SK-N-SH (cell line): Measurements from ENCODE around the gene DDX4. TPM values are rescaled to one million over a fixed set of nuclear protein-coding genes. Genes with fewer than 3 reads are reported as not detected.

Source experiments
- CTCF ChIA-PET: fragments of 300-600, 350-600 bp; formaldehyde crosslinking; extraction: SDS; loops from one replicate; lab custom pipeline; 2021; lab: Yijun Ruan, JAX
- POLR2A ChIA-PET: fragments of 350-600 bp; sonication (Branson Sonifier 250); formaldehyde crosslinking; extraction: SDS; loops from one replicate; lab custom pipeline; 2020; ENCODE audit warnings: antibody characterized with exemption, inconsistent platforms; lab: Yijun Ruan, JAX
- DNase-seq: peaks from one replicate; pipeline ENCODE4 v3.0.0; 2012
- H2AFZ ChIP-seq: fragments of 200-600 bp; sonication (generic); 2 replicates; pipeline ENCODE4 v1.8.1; 2016; ENCODE audit warnings: antibody characterized with exemption, mild to moderate bottlenecking, low read depth
- H3F3A ChIP-seq: fragments of 200-600 bp; sonication (generic); replicated peaks from 2 replicates; pipeline ENCODE3; 2016; ENCODE audit warnings: antibody characterized with exemption, mild to moderate bottlenecking; ENCODE audit not compliant: insufficient read depth
- H3K27ac ChIP-seq, 2 experiments: fragments of 200-500 bp in 1 of 2; fragments of 200-600 bp in 1 of 2; sonication (Bioruptor generic) in 1 of 2; sonication (generic), shearing (Covaris generic) in 1 of 2; 2 replicates each; pipeline versions ENCODE4 v1.5.1 to v1.6.1; 2014 to 2016; ENCODE audit warnings: low read depth in 2 of 2, inconsistent platforms in 1 of 2, low read length in 1 of 2, mild to moderate bottlenecking in 1 of 2, mixed read lengths in 1 of 2
- H3K27me3 ChIP-seq: fragments of 200-600 bp; sonication (generic), shearing (Covaris generic); 2 replicates; pipeline ENCODE4 v1.6.1; 2016; ENCODE audit warnings: mixed run types; ENCODE audit not compliant: insufficient read depth
- H3K36me3 ChIP-seq, 2 experiments: fragments of 200-500 bp in 1 of 2; fragments of 200-600 bp in 1 of 2; sonication (Bioruptor generic) in 1 of 2; sonication (generic) in 1 of 2; replicated peaks in 1 of 2; 2 replicates each; pipeline versions ENCODE3 to v1.5.1; 2014 to 2016; ENCODE audit warnings: low read length in 1 of 2, mild to moderate bottlenecking in 1 of 2; ENCODE audit not compliant: insufficient read depth in 2 of 2, control insufficient read depth in 1 of 2
- H3K4me1 ChIP-seq, 2 experiments: fragments of 200-500 bp in 1 of 2; fragments of 200-600 bp in 1 of 2; sonication (Bioruptor generic) in 1 of 2; sonication (generic), shearing (Covaris generic) in 1 of 2; 2 replicates each; pipeline versions ENCODE4 v1.5.1 to v1.6.1; 2014 to 2016; ENCODE audit warnings: low read depth in 1 of 2, low read length in 1 of 2, mixed run types in 1 of 2; ENCODE audit not compliant: insufficient read depth in 2 of 2, control insufficient read depth in 1 of 2
- H3K4me2 ChIP-seq: fragments of 200-600 bp; sonication (generic), shearing (Covaris generic); 2 replicates; pipeline ENCODE4 v1.6.1; 2017; ENCODE audit warnings: mixed run types
- H3K4me3 ChIP-seq, 2 experiments: fragments of 200-500 bp in 1 of 2; fragments of 200-600 bp in 1 of 2; sonication (Bioruptor generic) in 1 of 2; sonication (generic), shearing (Covaris generic) in 1 of 2; 2 replicates each; pipeline versions ENCODE4 v1.5.1 to v1.8.1; 2014 to 2016; ENCODE audit warnings: low read depth in 2 of 2, inconsistent platforms in 1 of 2, low read length in 1 of 2, mild to moderate bottlenecking in 1 of 2, mixed read lengths in 1 of 2, moderate library complexity in 1 of 2
- H3K79me2 ChIP-seq: fragments of 200-600 bp; sonication (generic); 2 replicates; pipeline ENCODE4 v1.8.1; 2017; ENCODE audit warnings: mild to moderate bottlenecking; ENCODE audit not compliant: insufficient read depth
- H3K9ac ChIP-seq: fragments of 200-600 bp; sonication (generic); 2 replicates; pipeline ENCODE4 v1.6.1; 2017; ENCODE audit warnings: mixed run types
- H3K9me2 ChIP-seq: fragments of 200-600 bp; sonication (generic); 2 replicates; pipeline ENCODE4 v1.6.1; 2017; ENCODE audit warnings: mixed run types
- H3K9me3 ChIP-seq: fragments of 200-600 bp; sonication (generic); 2 replicates; pipeline ENCODE4 v1.6.1; 2017; ENCODE audit warnings: mixed run types, mild to moderate bottlenecking, moderate library complexity
- H4K20me1 ChIP-seq: fragments of 200-600 bp; sonication (generic); 2 replicates; pipeline ENCODE4 v1.6.1; 2017; ENCODE audit warnings: mild to moderate bottlenecking, mixed run types; ENCODE audit not compliant: insufficient read depth
- CTCF ChIP-seq: fragments of 200-600 bp; sonication (generic); IDR thresholded peaks from 2 replicates; pipeline ENCODE4 v1.6.1; 2017; ENCODE audit warnings: antibody characterized with exemption, mild to moderate bottlenecking, moderate library complexity
- ELF1 ChIP-seq: IDR thresholded peaks from 2 replicates; pipeline ENCODE4 v1.4.0; 2012
- EP300 ChIP-seq, 2 experiments: IDR thresholded peaks; 2 replicates each; pipeline versions ENCODE4 v1.4.0 to v1.6.1; 2012; ENCODE audit warnings: borderline replicate concordance in 1 of 2, low read depth in 1 of 2, low read length in 1 of 2
- FOXJ3 ChIP-seq: sonication (generic); formaldehyde crosslinking; IDR thresholded peaks from 2 replicates; pipeline ENCODE4 v1.5.1; 2020; ENCODE audit warnings: mild to moderate bottlenecking, missing genetic modification reagents
- GABPA ChIP-seq: IDR thresholded peaks from 2 replicates; pipeline ENCODE4 v1.4.0; 2012; ENCODE audit warnings: low read depth, mild to moderate bottlenecking
- JUND ChIP-seq: IDR thresholded peaks from 2 replicates; pipeline ENCODE4 v1.4.0; 2012
- NFIC ChIP-seq: IDR thresholded peaks from 2 replicates; pipeline ENCODE4 v1.4.0; 2012; ENCODE audit warnings: borderline replicate concordance
- NRF1 ChIP-seq: IDR thresholded peaks from 2 replicates; pipeline ENCODE4 v1.6.1; 2012; ENCODE audit warnings: low read depth, mild to moderate bottlenecking, low read length
- PBX3 ChIP-seq: IDR thresholded peaks from 2 replicates; pipeline ENCODE4; 2012
- POLR2AphosphoS5 ChIP-seq: IDR thresholded peaks from 2 replicates; pipeline ENCODE4 v1.6.1; 2012; ENCODE audit warnings: low read depth, low read length
- RCOR1 ChIP-seq: fragments of 150-350 bp; IDR thresholded peaks from 2 replicates; pipeline ENCODE4 v1.6.1; 2017; ENCODE audit warnings: antibody characterized with exemption, low read length
- REST ChIP-seq: IDR thresholded peaks from 2 replicates; pipeline ENCODE4 v1.6.1; 2012; ENCODE audit warnings: mild to moderate bottlenecking, low read depth, low read length, moderate library complexity
- RFX5 ChIP-seq: IDR thresholded peaks from 2 replicates; pipeline ENCODE4 v1.6.1; 2012; ENCODE audit warnings: mild to moderate bottlenecking, improper control_type of control experiment, low read length
- SIN3A ChIP-seq: IDR thresholded peaks from 2 replicates; pipeline ENCODE4 v1.6.1; 2012; ENCODE audit warnings: low read depth, mild to moderate bottlenecking, low read length, moderate library complexity, borderline replicate concordance
- TCF12 ChIP-seq: IDR thresholded peaks from 2 replicates; pipeline ENCODE4 v1.4.0; 2012
- TEAD4 ChIP-seq: IDR thresholded peaks from 2 replicates; pipeline ENCODE4 v1.4.0; 2012; ENCODE audit warnings: mild to moderate bottlenecking, borderline replicate concordance; ENCODE audit not compliant: insufficient read depth
- ZBTB33 ChIP-seq: IDR thresholded peaks from 2 replicates; pipeline ENCODE4 v1.4.0; 2012; ENCODE audit warnings: low read depth, borderline replicate concordance
- WGBS: methylation state at CpG from one replicate; pipeline ENCODE4 v1.1.6; 2017; ENCODE audit warnings: low lambda C conversion rate; 5-methylcytosine and 5-hydroxymethylcytosine counted together
- polyA plus RNA-seq, 3 experiments: library from polyadenylated mRNA; depleted of rRNA; stranded (reverse); fragments of >200 nt; gene quantifications; 2 replicates each; pipeline ENCODE4 v1.2.3, GENCODE V29; 2012

Gene DDX4
- not detected in 2 replicates for polyA plus RNA-seq (2012; rRNA removed)
- not detected in 2 replicates for polyA plus RNA-seq (2012; cell fraction: cytosol; rRNA removed)
- polyA plus RNA-seq (2012; cell fraction: nucleus; rRNA removed), result 0.02 TPM in 1 of 2 replicates, not detected in the other

GRCh38 chr5:55737793-55738192, at the start of gene DDX4:
Gene DDX4 (plus strand): TSS chr5:55738061. CDS start chr5:55738964, 903 bp downstream.
- Histone ChIP-seq H3K27me3 (no peaks in the 10 kb centered on the region; the same call in 1 of the 2 replicates), H3K4me3 (no peak within 1 kb of the TSS), H3F3A (no peaks in the 10 kb centered on the region), H3K36me3 (no peaks in the 10 kb centered on the region), H3K4me2 (no peak within 1 kb of the TSS), H3K9me2 (no peaks in the 10 kb centered on the region), H3K4me1 (no peaks in the 10 kb centered on the region), H3K27ac (no peak within 1 kb of the TSS), H2AFZ (no peak within 1 kb of the TSS), H3K9ac (no peak within 1 kb of the TSS), H4K20me1 (no peaks in the 10 kb centered on the region), H3K79me2 (no peaks in the 10 kb centered on the region), H3K9me3 (no peaks in the 10 kb centered on the region)
- DNase-seq, result no peak
- ChIA-PET CTCF (no interaction called here), POLR2A (no interaction called here)
- TF ChIP-seq ELF1 (no peak), ZBTB33 (no peak), TCF12 (no peak), NRF1 (no peak), JUND (no peak), RFX5 (no peak), REST (no peak), RCOR1 (no peak), POLR2AphosphoS5 (no peak), SIN3A (no peak), TEAD4 (no peak), EP300 (IDR thresholded peaks at IDR 0.05; ENCODE audit: borderline replicate concordance in 1 of 2, low read depth in 1 of 2, low read length in 1 of 2) (no peak), PBX3 (no peak), NFIC (no peak), FOXJ3 (CRISPR knock-in tag) (no peak), CTCF (no peak), GABPA (no peak)
- WGBS, result 93% methylated on average over 27 of the region's 31 CpGs
